ENCODE data around the gene MADCAM1. TPM values are rescaled to one million over a fixed set of nuclear protein-coding genes. Genes with fewer than 3 reads are reported as not detected.

MADCAM1 gene
- total RNA-seq, 1 donor from 2014 or later: not detected

DNA sequence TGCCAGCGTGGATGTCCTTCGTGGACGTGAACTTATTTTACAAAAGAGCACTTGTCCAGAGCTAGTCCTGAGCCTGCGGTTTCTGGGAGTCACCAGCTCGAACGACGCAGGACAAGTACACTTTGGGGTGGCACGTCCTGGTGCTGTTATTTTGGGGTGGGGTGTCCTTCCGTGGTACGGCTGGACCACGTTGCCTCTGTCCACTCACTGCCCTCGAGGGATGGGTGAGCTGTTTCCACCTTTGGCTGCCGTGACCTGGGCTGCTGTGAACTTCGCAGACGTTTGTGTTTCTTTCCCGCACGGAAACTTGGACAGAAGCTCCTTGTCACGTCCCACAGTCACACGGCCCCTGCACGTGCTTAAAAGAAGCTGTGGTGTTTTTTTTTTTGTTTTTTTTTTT, 58.5 kb downstream of the MADCAM1 start:
- DNase-seq (ENCODE audit: low read depth in 2 of 2): no peak

Other genes starting within 250 kb of the MADCAM1 start
- gene PLPP2, start 205.1 kb upstream of the MADCAM1 start, total RNA-seq: 20.5 and 36.7 TPM in 2 replicates
- 7.7 and 10.1 TPM in 2 replicates for gene MIER2, start 151.7 kb upstream of the MADCAM1 start, total RNA-seq
- gene C2CD4C, start 87.3 kb upstream of the MADCAM1 start, total RNA-seq: 3.7 and 7.2 TPM in 2 replicates
- gene SHC2, start 35.5 kb upstream of the MADCAM1 start, total RNA-seq: 7.6 and 35.0 TPM in 2 replicates
- 27.5 and 31.9 TPM in 2 replicates for gene TPGS1, start 11.0 kb downstream of the MADCAM1 start, total RNA-seq
- 85.2 and 89.6 TPM in 2 replicates for gene CDC34, start 35.3 kb downstream of the MADCAM1 start, total RNA-seq
- not detected in 2 replicates for gene GZMM, start 47.6 kb downstream of the MADCAM1 start, total RNA-seq
- 205 and 268 TPM in 2 replicates for gene BSG, start 76.1 kb downstream of the MADCAM1 start, total RNA-seq
- gene HCN2, start 93.4 kb downstream of the MADCAM1 start, total RNA-seq: 0.39 and 0.76 TPM in 2 replicates
- gene POLRMT, start 137.1 kb downstream of the MADCAM1 start, total RNA-seq: 19.3 and 23.9 TPM in 2 replicates
- gene FGF22, start 143.4 kb downstream of the MADCAM1 start, total RNA-seq: not detected in 2 replicates
- 18.9 and 30.0 TPM in 2 replicates for gene RNF126, start 166.7 kb downstream of the MADCAM1 start, total RNA-seq
- gene FSTL3, start 179.9 kb downstream of the MADCAM1 start, total RNA-seq: 3.1 and 5.9 TPM in 2 replicates
- not detected in 2 replicates for gene PRSS57, start 199.0 kb downstream of the MADCAM1 start, total RNA-seq
- gene PALM, start 212.4 kb downstream of the MADCAM1 start, total RNA-seq: 35.3 and 54.0 TPM in 2 replicates